HEK293 (cell line): ENCODE results near the gene MRPL43.

Experiments used
- CTCF ChIA-PET: fragments of 350-600 bp; formaldehyde crosslinking; extraction: SDS; loops from one replicate; lab custom pipeline; 2021; ENCODE audit warnings: antibody characterized with exemption; lab: Yijun Ruan, JAX
- POLR2A ChIA-PET: fragments of 300-600 bp; formaldehyde crosslinking; extraction: SDS; loops from one replicate; lab custom pipeline; 2020; ENCODE audit warnings: antibody characterized with exemption, inconsistent platforms; lab: Yijun Ruan, JAX
- H3K27ac ChIP-seq: fragments of 200-500 bp; sonication (Bioruptor generic); 2 replicates; pipeline ENCODE4 v1.5.1; 2014; ENCODE audit warnings: low read depth, low read length, control low read depth, inconsistent platforms; ENCODE audit errors: extremely low read depth
- H3K36me3 ChIP-seq, 2 experiments: fragments of 200-500 bp in 1 of 2; sonication (Bioruptor generic) in 1 of 2; 1 replicate in 1 of 2; 2 replicates in 1 of 2; pipeline ENCODE4 v1.5.1; 2014 to 2017; ENCODE audit warnings: inconsistent platforms in 2 of 2, low read length in 2 of 2; ENCODE audit not compliant: control insufficient read depth in 2 of 2, insufficient read depth in 1 of 2
- H3K4me1 ChIP-seq: fragments of 200-500 bp; sonication (Bioruptor generic); 2 replicates; pipeline ENCODE4 v1.5.1; 2014; ENCODE audit warnings: mild to moderate bottlenecking, low read length, inconsistent platforms; ENCODE audit not compliant: control insufficient read depth, insufficient read depth
- H3K4me3 ChIP-seq: 2 replicates; pipeline ENCODE4 v1.5.1; 2011; ENCODE audit warnings: low read depth, mild to moderate bottlenecking, control low read depth, low read length, moderate library complexity
- H3K9me3 ChIP-seq: fragments of 200-500 bp; sonication (Bioruptor generic); 2 replicates; pipeline ENCODE4 v1.5.1; 2014; ENCODE audit warnings: low read depth, low read length, inconsistent platforms; ENCODE audit not compliant: control insufficient read depth, insufficient read depth
- GLI4 ChIP-seq: fragments of 450-650 bp; formaldehyde crosslinking; IDR thresholded peaks from 2 replicates; pipeline ENCODE4 v1.5.1; 2016; ENCODE audit warnings: missing biosample characterization, missing genetic modification characterization
- GLIS1 ChIP-seq: fragments of 450-650 bp; formaldehyde crosslinking; IDR thresholded peaks from 2 replicates; pipeline ENCODE4 v1.5.1; 2016; ENCODE audit warnings: missing biosample characterization, missing genetic modification characterization
- KLF7 ChIP-seq: fragments of 450-650 bp; formaldehyde crosslinking; IDR thresholded peaks from 2 replicates; pipeline ENCODE4 v1.5.1; 2016; ENCODE audit warnings: missing biosample characterization, missing genetic modification characterization, borderline replicate concordance
- ZBTB8A ChIP-seq: fragments of 450-650 bp; formaldehyde crosslinking; IDR thresholded peaks from 2 replicates; pipeline ENCODE4 v1.5.1; 2016; ENCODE audit warnings: missing biosample characterization, missing genetic modification characterization
- ZNF140 ChIP-seq: fragments of 450-650 bp; formaldehyde crosslinking; IDR thresholded peaks from 2 replicates; pipeline ENCODE4 v1.5.1; 2016; ENCODE audit warnings: missing biosample characterization, missing genetic modification characterization
- ZNF169 ChIP-seq: fragments of 450-650 bp; formaldehyde crosslinking; IDR thresholded peaks from 2 replicates; pipeline ENCODE4 v1.5.1; 2016; ENCODE audit warnings: missing biosample characterization, missing genetic modification characterization
- ZNF19 ChIP-seq: fragments of 450-650 bp; formaldehyde crosslinking; IDR thresholded peaks from 2 replicates; pipeline ENCODE4; 2016; ENCODE audit warnings: missing biosample characterization, missing genetic modification characterization, low read depth
- ZNF214 ChIP-seq: fragments of 450-650 bp; formaldehyde crosslinking; IDR thresholded peaks from 2 replicates; pipeline ENCODE4 v1.5.1; 2017; ENCODE audit warnings: missing biosample characterization, mild to moderate bottlenecking, missing genetic modification characterization, borderline replicate concordance
- ZNF239 ChIP-seq: fragments of 450-650 bp; formaldehyde crosslinking; IDR thresholded peaks from 2 replicates; pipeline ENCODE4 v1.5.1; 2016; ENCODE audit warnings: missing biosample characterization, missing genetic modification characterization
- ZNF248 ChIP-seq: fragments of 450-650 bp; formaldehyde crosslinking; IDR thresholded peaks from 2 replicates; pipeline ENCODE4 v1.5.1; 2017; ENCODE audit warnings: missing biosample characterization, missing genetic modification characterization
- ZNF292 ChIP-seq: fragments of 450-650 bp; formaldehyde crosslinking; IDR thresholded peaks from 2 replicates; pipeline ENCODE4 v1.5.1; 2016; ENCODE audit warnings: low read depth, missing biosample characterization, missing genetic modification characterization, borderline replicate concordance
- ZNF366 ChIP-seq: fragments of 450-650 bp; formaldehyde crosslinking; conservative IDR thresholded peaks from 2 replicates; pipeline ENCODE4 v1.5.1; 2016; ENCODE audit warnings: missing biosample characterization, missing genetic modification characterization
- ZNF416 ChIP-seq: fragments of 450-650 bp; formaldehyde crosslinking; IDR thresholded peaks from 2 replicates; pipeline ENCODE4 v1.5.1; 2016; ENCODE audit warnings: missing biosample characterization, missing genetic modification characterization
- ZNF510 ChIP-seq: fragments of 450-650 bp; formaldehyde crosslinking; IDR thresholded peaks from 2 replicates; pipeline ENCODE4 v1.5.1; 2018; ENCODE audit warnings: mild to moderate bottlenecking, missing genetic modification characterization, missing biosample characterization; ENCODE audit not compliant: insufficient replicate concordance
- ZNF561 ChIP-seq: fragments of 450-650 bp; IDR thresholded peaks from 2 replicates; pipeline ENCODE4 v1.5.1; 2018; ENCODE audit warnings: missing biosample characterization, missing genetic modification characterization, borderline replicate concordance
- ZNF571 ChIP-seq: fragments of 450-650 bp; formaldehyde crosslinking; IDR thresholded peaks from 2 replicates; pipeline ENCODE4 v1.5.0; 2017; ENCODE audit warnings: missing biosample characterization, missing genetic modification characterization
- ZNF623 ChIP-seq: fragments of 450-650 bp; formaldehyde crosslinking; IDR thresholded peaks from 2 replicates; pipeline ENCODE4 v1.5.1; 2016; ENCODE audit warnings: missing biosample characterization, missing genetic modification characterization
- ZNF677 ChIP-seq: fragments of 450-650 bp; IDR thresholded peaks from 2 replicates; pipeline ENCODE4 v1.5.0; 2018; ENCODE audit warnings: missing biosample characterization, mild to moderate bottlenecking, missing genetic modification characterization, moderate library complexity
- ZNF701 ChIP-seq: fragments of 450-650 bp; formaldehyde crosslinking; IDR thresholded peaks from 2 replicates; pipeline ENCODE4 v1.5.1; 2016; ENCODE audit warnings: missing biosample characterization, missing genetic modification characterization
- ZNF707 ChIP-seq: fragments of 450-650 bp; formaldehyde crosslinking; IDR thresholded peaks from 2 replicates; pipeline ENCODE4 v1.5.1; 2016; ENCODE audit warnings: missing biosample characterization, missing genetic modification characterization
- ZNF776 ChIP-seq: fragments of 450-650 bp; formaldehyde crosslinking; IDR thresholded peaks from 2 replicates; pipeline ENCODE4 v1.5.0; 2017; ENCODE audit warnings: missing biosample characterization, missing genetic modification characterization, borderline replicate concordance
- ZNF785 ChIP-seq: fragments of 450-650 bp; formaldehyde crosslinking; IDR thresholded peaks from 2 replicates; pipeline ENCODE4 v1.5.1; 2016; ENCODE audit warnings: missing biosample characterization, missing genetic modification characterization
- ZNF792 ChIP-seq: fragments of 450-650 bp; formaldehyde crosslinking; IDR thresholded peaks from 2 replicates; pipeline ENCODE4 v1.5.1; 2016; ENCODE audit warnings: missing biosample characterization, missing genetic modification characterization
- TF ChIP-seq, protein P1 (sequence below): fragments of 450-650 bp; formaldehyde crosslinking; IDR thresholded peaks from 2 replicates; pipeline ENCODE4; 2016; ENCODE audit warnings: missing biosample characterization, missing genetic modification characterization
- TF ChIP-seq, protein P2 (sequence below): fragments of 450-650 bp; formaldehyde crosslinking; conservative IDR thresholded peaks from 2 replicates; pipeline ENCODE4 v1.5.1; 2016; ENCODE audit warnings: low read depth, missing biosample characterization, missing genetic modification characterization
- TF ChIP-seq, protein P3 (sequence below): fragments of 450-650 bp; formaldehyde crosslinking; IDR thresholded peaks from 2 replicates; pipeline ENCODE4 v1.5.1; 2016; ENCODE audit warnings: missing biosample characterization, missing genetic modification characterization
- TF ChIP-seq, protein P4 (sequence below): fragments of 450-650 bp; formaldehyde crosslinking; IDR thresholded peaks from 2 replicates; pipeline ENCODE4 v1.5.1; 2016; ENCODE audit warnings: missing biosample characterization, missing genetic modification characterization
- TF ChIP-seq, protein P5 (sequence below): fragments of 450-650 bp; formaldehyde crosslinking; IDR thresholded peaks from 2 replicates; pipeline ENCODE4 v1.5.1; 2016; ENCODE audit warnings: missing biosample characterization, missing genetic modification characterization

MRPL43 gene

DNA sequence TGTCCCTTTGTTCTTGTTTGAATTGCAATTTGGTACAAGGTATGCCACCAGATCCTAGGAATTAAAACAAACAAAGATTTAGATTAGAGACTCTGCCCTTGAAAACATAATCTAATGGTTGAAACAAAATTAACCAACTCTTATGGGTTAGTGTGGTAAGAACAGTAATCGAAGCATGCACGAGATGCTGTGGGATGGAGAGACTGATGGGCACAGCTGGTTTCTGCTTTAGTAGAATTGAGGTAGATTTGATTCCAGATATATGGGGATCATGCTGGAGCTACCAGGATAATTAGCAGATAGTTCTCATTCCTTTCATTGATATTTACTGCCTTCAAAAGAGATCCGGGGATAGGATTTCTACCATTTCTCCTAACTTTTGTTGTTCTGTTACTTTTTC is 38.4 kb downstream of the MRPL43 start (continued):
- no peak for TF ChIP-seq ZNF19 (tag by site-specific recombination)

DNA sequence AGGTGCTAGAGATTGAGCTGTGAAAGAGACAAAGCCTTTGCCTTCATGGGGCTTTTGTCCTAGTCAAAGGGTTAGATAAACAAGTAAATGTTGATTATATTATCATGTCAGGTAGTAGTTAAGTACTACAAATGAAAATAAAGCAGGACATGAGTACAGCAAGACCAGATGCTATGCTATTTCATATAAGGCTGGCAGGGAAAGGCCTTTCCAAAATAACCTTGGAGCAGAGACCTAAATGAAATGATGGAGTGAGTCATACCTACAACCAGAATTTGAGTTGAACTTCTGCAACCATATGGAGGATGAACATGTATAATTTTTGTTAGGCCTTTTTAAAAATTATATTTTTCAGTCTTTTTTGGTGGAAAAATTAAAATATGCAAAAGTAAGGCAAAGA is 41.5 kb downstream of the MRPL43 start:
- TF ChIP-seq ZNF707 (tag by site-specific recombination) (no peak), ZNF677 (tag by site-specific recombination) (no peak), KLF7 (no peak), ZNF140 (no peak), ZNF623 (tag by site-specific recombination) (no peak), ZNF571 (tag by site-specific recombination) (no peak), ZNF510 (tag by site-specific recombination) (no peak), ZNF214 (tag by site-specific recombination) (no peak), ZNF292 (tag by site-specific recombination) (no peak), ZBTB8A (tag by site-specific recombination) (no peak), ZNF776 (tag by site-specific recombination) (no peak)
- TF ChIP-seq, protein P1, sequence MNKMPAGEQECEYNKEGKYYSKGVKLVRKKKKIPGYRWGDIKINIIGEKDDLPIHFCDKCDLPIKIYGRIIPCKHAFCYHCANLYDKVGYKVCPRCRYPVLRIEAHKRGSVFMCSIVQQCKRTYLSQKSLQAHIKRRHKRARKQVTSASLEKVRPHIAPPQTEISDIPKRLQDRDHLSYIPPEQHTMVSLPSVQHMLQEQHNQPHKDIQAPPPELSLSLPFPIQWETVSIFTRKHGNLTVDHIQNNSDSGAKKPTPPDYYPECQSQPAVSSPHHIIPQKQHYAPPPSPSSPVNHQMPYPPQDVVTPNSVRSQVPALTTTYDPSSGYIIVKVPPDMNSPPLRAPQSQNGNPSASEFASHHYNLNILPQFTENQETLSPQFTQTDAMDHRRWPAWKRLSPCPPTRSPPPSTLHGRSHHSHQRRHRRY (tag by site-specific recombination), result no peak
- TF ChIP-seq, protein P2, sequence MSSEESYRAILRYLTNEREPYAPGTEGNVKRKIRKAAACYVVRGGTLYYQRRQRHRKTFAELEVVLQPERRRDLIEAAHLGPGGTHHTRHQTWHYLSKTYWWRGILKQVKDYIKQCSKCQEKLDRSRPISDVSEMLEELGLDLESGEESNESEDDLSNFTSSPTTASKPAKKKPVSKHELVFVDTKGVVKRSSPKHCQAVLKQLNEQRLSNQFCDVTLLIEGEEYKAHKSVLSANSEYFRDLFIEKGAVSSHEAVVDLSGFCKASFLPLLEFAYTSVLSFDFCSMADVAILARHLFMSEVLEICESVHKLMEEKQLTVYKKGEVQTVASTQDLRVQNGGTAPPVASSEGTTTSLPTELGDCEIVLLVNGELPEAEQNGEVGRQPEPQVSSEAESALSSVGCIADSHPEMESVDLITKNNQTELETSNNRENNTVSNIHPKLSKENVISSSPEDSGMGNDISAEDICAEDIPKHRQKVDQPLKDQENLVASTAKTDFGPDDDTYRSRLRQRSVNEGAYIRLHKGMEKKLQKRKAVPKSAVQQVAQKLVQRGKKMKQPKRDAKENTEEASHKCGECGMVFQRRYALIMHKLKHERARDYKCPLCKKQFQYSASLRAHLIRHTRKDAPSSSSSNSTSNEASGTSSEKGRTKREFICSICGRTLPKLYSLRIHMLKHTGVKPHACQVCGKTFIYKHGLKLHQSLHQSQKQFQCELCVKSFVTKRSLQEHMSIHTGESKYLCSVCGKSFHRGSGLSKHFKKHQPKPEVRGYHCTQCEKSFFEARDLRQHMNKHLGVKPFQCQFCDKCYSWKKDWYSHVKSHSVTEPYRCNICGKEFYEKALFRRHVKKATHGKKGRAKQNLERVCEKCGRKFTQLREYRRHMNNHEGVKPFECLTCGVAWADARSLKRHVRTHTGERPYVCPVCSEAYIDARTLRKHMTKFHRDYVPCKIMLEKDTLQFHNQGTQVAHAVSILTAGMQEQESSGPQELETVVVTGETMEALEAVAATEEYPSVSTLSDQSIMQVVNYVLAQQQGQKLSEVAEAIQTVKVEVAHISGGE (tag by site-specific recombination), result no peak
- TF ChIP-seq, protein P3, sequence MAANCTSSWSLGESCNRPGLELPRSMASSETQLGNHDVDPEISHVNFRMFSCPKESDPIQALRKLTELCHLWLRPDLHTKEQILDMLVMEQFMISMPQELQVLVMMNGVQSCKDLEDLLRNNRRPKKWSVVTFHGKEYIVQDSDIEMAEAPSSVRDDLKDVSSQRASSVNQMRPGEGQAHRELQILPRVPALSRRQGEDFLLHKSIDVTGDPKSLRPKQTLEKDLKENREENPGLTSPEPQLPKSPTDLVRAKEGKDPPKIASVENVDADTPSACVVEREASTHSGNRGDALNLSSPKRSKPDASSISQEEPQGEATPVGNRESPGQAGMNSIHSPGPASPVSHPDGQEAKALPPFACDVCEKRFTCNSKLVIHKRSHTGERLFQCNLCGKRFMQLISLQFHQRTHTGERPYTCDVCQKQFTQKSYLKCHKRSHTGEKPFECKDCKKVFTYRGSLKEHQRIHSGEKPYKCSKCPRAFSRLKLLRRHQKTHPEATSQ (tag by site-specific recombination), result no peak
- ChIA-PET CTCF (interaction anchor here (0.6 to 1.3 kb wide), 3 partner anchors 11 to 71 kb away, joined by 3 read pairs; no protein-coding TSS in a partner anchor), POLR2A (no interaction called here)
- H3K4me3 ChIP-seq, result no peak overlapping the region
- H3K4me1 ChIP-seq, result no peaks in the 10 kb centered on the region
- no peak overlapping the region for H3K27ac ChIP-seq
- peaks cover 89 to 90% of the 10 kb centered on the region in 2 experiments for H3K36me3 ChIP-seq
- no peaks in the 10 kb centered on the region for H3K9me3 ChIP-seq

DNA sequence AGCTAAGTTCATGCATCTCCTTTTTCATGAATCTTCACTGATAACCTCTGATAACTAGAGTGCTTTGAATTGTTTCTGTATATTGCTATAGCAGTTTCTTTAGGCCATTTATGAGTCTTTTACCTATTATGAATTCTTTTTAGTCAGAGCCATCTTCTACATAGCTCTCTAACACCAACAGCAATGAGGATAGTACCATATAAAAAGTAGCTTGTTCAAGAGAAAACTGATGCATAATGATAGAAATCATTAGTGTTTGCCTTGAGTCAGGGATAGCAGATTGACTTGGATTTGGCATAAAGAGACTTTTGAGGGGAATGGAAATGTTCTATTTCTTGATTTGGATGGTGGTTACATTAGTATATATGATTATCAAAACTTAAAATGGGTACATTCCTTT is 43.8 kb downstream of the MRPL43 start:
- H3K4me1 ChIP-seq, result no peaks in the 10 kb centered on the region
- H3K9me3 ChIP-seq, result no peaks in the 10 kb centered on the region
- ChIA-PET CTCF (interaction anchor here (0.6 to 1.2 kb wide), 5 partner anchors 16 to 298 kb away, joined by 3 read pairs; no protein-coding TSS in a partner anchor), POLR2A (interaction anchor here (1.0 kb wide), 1 partner anchor 22 kb away, joined by 3 read pairs; no protein-coding TSS in a partner anchor)
- no peak overlapping the region for H3K4me3 ChIP-seq
- no peak overlapping the region for H3K27ac ChIP-seq
- H3K36me3 ChIP-seq, result peaks cover 84 to 91% of the 10 kb centered on the region in 2 experiments
- TF ChIP-seq ZNF169 (tag by site-specific recombination), result no peak
- no peak for TF ChIP-seq ZNF792 (tag by site-specific recombination)
- TF ChIP-seq ZNF701 (tag by site-specific recombination), result no peak
- TF ChIP-seq ZNF239 (tag by site-specific recombination), result no peak
- no peak for TF ChIP-seq ZNF561 (tag by site-specific recombination)
- TF ChIP-seq, protein P4, sequence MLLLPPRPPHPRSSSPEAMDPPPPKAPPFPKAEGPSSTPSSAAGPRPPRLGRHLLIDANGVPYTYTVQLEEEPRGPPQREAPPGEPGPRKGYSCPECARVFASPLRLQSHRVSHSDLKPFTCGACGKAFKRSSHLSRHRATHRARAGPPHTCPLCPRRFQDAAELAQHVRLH, result no peak
- no peak for TF ChIP-seq ZNF248 (tag by site-specific recombination)
- TF ChIP-seq GLIS1 (tag by site-specific recombination), result no peak
- TF ChIP-seq, protein P5, sequence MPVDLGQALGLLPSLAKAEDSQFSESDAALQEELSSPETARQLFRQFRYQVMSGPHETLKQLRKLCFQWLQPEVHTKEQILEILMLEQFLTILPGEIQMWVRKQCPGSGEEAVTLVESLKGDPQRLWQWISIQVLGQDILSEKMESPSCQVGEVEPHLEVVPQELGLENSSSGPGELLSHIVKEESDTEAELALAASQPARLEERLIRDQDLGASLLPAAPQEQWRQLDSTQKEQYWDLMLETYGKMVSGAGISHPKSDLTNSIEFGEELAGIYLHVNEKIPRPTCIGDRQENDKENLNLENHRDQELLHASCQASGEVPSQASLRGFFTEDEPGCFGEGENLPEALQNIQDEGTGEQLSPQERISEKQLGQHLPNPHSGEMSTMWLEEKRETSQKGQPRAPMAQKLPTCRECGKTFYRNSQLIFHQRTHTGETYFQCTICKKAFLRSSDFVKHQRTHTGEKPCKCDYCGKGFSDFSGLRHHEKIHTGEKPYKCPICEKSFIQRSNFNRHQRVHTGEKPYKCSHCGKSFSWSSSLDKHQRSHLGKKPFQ (tag by site-specific recombination), result no peak
- TF ChIP-seq GLI4 (tag by site-specific recombination), result no peak
- no peak for TF ChIP-seq ZNF785 (tag by site-specific recombination)
- no peak for TF ChIP-seq ZNF366 (tag by site-specific recombination)
- no peak for TF ChIP-seq ZNF416 (tag by site-specific recombination)
